K562 (cell line): Measurements from ENCODE around the gene PRXL2B. TPM values are rescaled to one million over a fixed set of nuclear protein-coding genes. Genes with fewer than 3 reads are reported as not detected.

Experiments used
- ATAC-seq: fragments of 200-7000 bp; cut with Tn5 transposase; 3 replicates; pipeline ENCODE4 v1.9.1; 2020; ENCODE audit warnings: moderate library complexity
- BruUV-seq: library from RNA; stranded (reverse); fragments of 400-500 nt; replicated peaks from 2 replicates; lab custom pipeline; 2021; lab: Mats Ljungman, UMichigan
- CTCF ChIA-PET: fragments of 300-600 bp; formaldehyde crosslinking; extraction: SDS; loops from one replicate; lab custom pipeline; 2021; ENCODE audit warnings: low intra/inter-chr PET ratio; lab: Yijun Ruan, JAX
- POLR2A ChIA-PET: fragments of 300-600, 350-650 bp; sonication (Branson Sonifier 250); formaldehyde crosslinking; extraction: SDS; loops from one replicate; lab custom pipeline; 2021; ENCODE audit warnings: antibody characterized with exemption, inconsistent platforms; lab: Yijun Ruan, JAX
- DNase-seq, 4 experiments: peaks; one replicate each; pipeline versions ENCODE4 v3.0.0 to v3.0.0-alpha.2; 2011 to 2018; ENCODE audit warnings: low spot score in 3 of 4, mixed read lengths in 3 of 4; ENCODE audit errors: extremely low read depth in 1 of 4
- FAIRE-seq: peaks from 2 replicates; lab custom pipeline; 2011; peaks lifted over from hg19 to GRCh38; lab: Jason Lieb, UNC
- H2AFZ ChIP-seq: 2 replicates; pipeline ENCODE4 v1.6.0; 2011; ENCODE audit warnings: low read depth, low read length, control low read depth, inconsistent platforms
- H3K27ac ChIP-seq: fragments of 200-600 bp; 3 replicates; pipeline ENCODE4 v1.8.0; 2011; ENCODE audit warnings: low read depth, mild to moderate bottlenecking, control low read depth, inconsistent platforms, low read length, moderate library complexity, mixed read lengths; ENCODE audit errors: extremely low read depth
- H3K27me3 ChIP-seq, 2 experiments: fragments of 300-600 bp in 1 of 2; 2 replicates in 1 of 2; 3 replicates in 1 of 2; pipeline versions ENCODE4 v1.6.0 to v1.8.0; 2011; ENCODE audit warnings: inconsistent platforms in 2 of 2, low read length in 2 of 2, mild to moderate bottlenecking in 1 of 2, mixed read lengths in 1 of 2, moderate library complexity in 1 of 2; ENCODE audit not compliant: control insufficient read depth in 2 of 2, insufficient read depth in 2 of 2
- H3K36me3 ChIP-seq: fragments of 300-600 bp; 3 replicates; pipeline ENCODE4 v1.8.0; 2011; ENCODE audit warnings: mild to moderate bottlenecking, low read length, inconsistent platforms; ENCODE audit not compliant: control insufficient read depth, insufficient read depth
- H3K4me1 ChIP-seq, 2 experiments: fragments of 200-600 bp in 1 of 2; replicated peaks in 1 of 2; 2 replicates in 1 of 2; 3 replicates in 1 of 2; pipeline versions ENCODE4 v1.5.1 to v1.8.0; 2011; ENCODE audit warnings: inconsistent platforms in 2 of 2, low read length in 2 of 2, mild to moderate bottlenecking in 1 of 2, mixed read lengths in 1 of 2, moderate library complexity in 1 of 2; ENCODE audit not compliant: control insufficient read depth in 2 of 2, insufficient read depth in 2 of 2
- H3K4me2 ChIP-seq: 2 replicates; pipeline ENCODE4 v1.6.1; 2011; ENCODE audit warnings: low read length, control low read depth, inconsistent platforms, mixed read lengths; ENCODE audit not compliant: insufficient read depth
- H3K4me3 ChIP-seq: fragments of 200-600 bp; sonication (generic), shearing (Covaris generic); 2 replicates; pipeline ENCODE4 v1.5.1; 2016; ENCODE audit warnings: control low read depth, inconsistent platforms
- H3K79me2 ChIP-seq: fragments of 200-600 bp; 3 replicates; pipeline ENCODE4 v1.8.0; 2011; ENCODE audit warnings: low read length, inconsistent platforms; ENCODE audit not compliant: control insufficient read depth, insufficient read depth
- H3K9ac ChIP-seq, 2 experiments: 2 replicates each; pipeline versions ENCODE4 v1.6.0 to v1.6.1; 2011; ENCODE audit warnings: low read depth in 2 of 2, low read length in 2 of 2, control low read depth in 1 of 2, inconsistent platforms in 1 of 2, mild to moderate bottlenecking in 1 of 2, mixed read lengths in 1 of 2; ENCODE audit not compliant: insufficient read depth in 1 of 2
- H3K9me1 ChIP-seq: one replicate; pipeline ENCODE4 v1.6.0; 2011; ENCODE audit warnings: inconsistent platforms, mild to moderate bottlenecking, low read length, moderate library complexity; ENCODE audit not compliant: control insufficient read depth, insufficient read depth
- H3K9me3 ChIP-seq: replicated peaks from 2 replicates; pipeline ENCODE4 v1.5.1; 2011; ENCODE audit warnings: low read depth, low read length, inconsistent platforms; ENCODE audit not compliant: control insufficient read depth, insufficient read depth
- H4K20me1 ChIP-seq: replicated peaks from 2 replicates; pipeline ENCODE4 v1.6.1; 2011; ENCODE audit warnings: low read length, inconsistent platforms, mixed read lengths; ENCODE audit not compliant: control insufficient read depth, insufficient read depth
- ARID4B ChIP-seq: sonication (generic); formaldehyde crosslinking; IDR thresholded peaks from 2 replicates; pipeline ENCODE4 v1.8.0; 2022; ENCODE audit warnings: mild to moderate bottlenecking, missing genetic modification reagents
- EP300 ChIP-seq: IDR thresholded peaks from 2 replicates; pipeline ENCODE4 v1.6.1; 2012; ENCODE audit warnings: low read length, improper control_type of control experiment
- MAZ ChIP-seq, 2 experiments: fragments of 450-650 bp in 1 of 2; sonication (generic) in 1 of 2; formaldehyde crosslinking; IDR thresholded peaks in 1 of 2; conservative IDR thresholded peaks in 1 of 2; 2 replicates each; pipeline versions ENCODE4 v1.4.0 to v1.5.0; 2020; ENCODE audit warnings: mild to moderate bottlenecking in 1 of 2, missing genetic modification reagents in 1 of 2
- MXD1 ChIP-seq: fragments of 250-450 bp; sonication (Bioruptor Pico); IDR thresholded peaks from 2 replicates; pipeline ENCODE4 v1.8.0; 2021; ENCODE audit warnings: borderline replicate concordance, mild to moderate bottlenecking, moderate library complexity; ENCODE audit not compliant: poor library complexity, severe bottlenecking
- PHF8 ChIP-seq: fragments of 200-600 bp; sonication (generic); IDR thresholded peaks from 2 replicates; pipeline ENCODE4 v1.6.1; 2012; ENCODE audit warnings: mixed run types, mild to moderate bottlenecking, inconsistent platforms, low read length, moderate library complexity, borderline replicate concordance
- PRDM10 ChIP-seq: fragments of 450-650 bp; IDR thresholded peaks from 2 replicates; pipeline ENCODE4 v1.6.1; 2018; ENCODE audit not compliant: partially characterized antibody
- SMAD1 ChIP-seq: fragments of 150-350 bp; IDR thresholded peaks from 2 replicates; pipeline ENCODE4 v1.6.1; 2014; ENCODE audit warnings: low read length, low read depth; ENCODE audit not compliant: partially characterized antibody
- ZNF197 ChIP-seq: fragments of 200-800 bp; sonication (Bioruptor generic); IDR thresholded peaks from 2 replicates; pipeline ENCODE4 v1.6.1; 2016; ENCODE audit warnings: low read depth, missing genetic modification characterization, missing compliant biosample characterization
- ZNF274 ChIP-seq: IDR thresholded peaks from 2 replicates; pipeline ENCODE4 v1.6.1; 2011; ENCODE audit warnings: low read depth, mild to moderate bottlenecking, low read length, moderate library complexity, borderline replicate concordance
- ZNF699 ChIP-seq: fragments of 250-450 bp; sonication (Bioruptor Pico); IDR thresholded peaks from 2 replicates; pipeline ENCODE4 v1.8.0; 2021; ENCODE audit warnings: mild to moderate bottlenecking, moderate library complexity; ENCODE audit not compliant: insufficient replicate concordance
- whole genome bisulfite sequencing: fragments of 100-300 bp; shearing (Covaris generic); methylation state at CpG from one replicate; pipeline ENCODE4 v1.1.6; 2016; ENCODE audit warnings: low coverage, mixed read lengths; ENCODE audit not compliant: insufficient coverage; ENCODE audit errors: missing lambda C conversion rate; 5-methylcytosine and 5-hydroxymethylcytosine counted together
- in situ Hi-C: fragments of 300-500 bp; cut with MboI; formaldehyde crosslinking; loops from 4 replicates; pipeline ENCODE4 v1.15.0; 2018; ENCODE audit warnings: inconsistent platforms, mixed read lengths
- intact Hi-C: fragments of 100-400 bp; cut with micrococcal nuclease; formaldehyde crosslinking; loops from 2 replicates; pipeline ENCODE4 v1.14.2; 2022
- polyA plus RNA-seq, 8 experiments: library from polyadenylated mRNA; depleted of rRNA in 4 of 8; stranded (reverse) in 5 of 8; unstranded in 3 of 8; fragments of >200 nt; fragmentation: Nextera tagmentation in 2 of 8; fragmentation: Illumina TruSeq in 1 of 8; extraction: Ambion mirVana in 2 of 8; extraction: Trizol in 1 of 8; gene quantifications; 2 replicates each; pipeline versions ENCODE4 v1.2.1 to v1.2.3, GENCODE V29; 2011 to 2014; ENCODE audit warnings: inconsistent platforms in 1 of 8, missing spikeins in 1 of 8
- total RNA-seq, 7 experiments: library from RNA; depleted of rRNA in 6 of 7; stranded (reverse); fragments of >200 nt in 6 of 7; fragmentation: Illumina TruSeq in 2 of 7; extraction: Trizol in 2 of 7; gene quantifications; 2 replicates each; pipeline versions ENCODE4 v1.2.1 to v1.2.3, GENCODE V29; 2011 to 2021; ENCODE audit warnings: low replicate concordance in 1 of 7

Gene PRXL2B
- total and polyA plus RNA-seq, 9 of the 15 experiments (the other 6 are each of a cell fraction or from before 2014, with no cell fraction given), result 0.99 to 25.3 (median 11.8) TPM

- in situ Hi-C loops (loop anchor here (25.0 kb wide), 1 partner anchor 357 kb away; the partner anchor contains the start of gene FAAP20), intact Hi-C loops (loop anchor here (10.0 kb wide), 2 partner anchors 101 to 349 kb away; partner anchors contain the start of gene FAAP20)
- no peaks in the 10 kb centered on the region for H3K9me3 ChIP-seq
- ChIA-PET POLR2A (interaction anchor here (0.6 to 1.5 kb wide), 6 partner anchors 15 to 1341 kb away, joined by 3 to 6 read pairs (median 3); partner anchors contain the start of gene PANK4), CTCF (no interaction called here)
- H4K20me1 ChIP-seq, result no peaks in the 10 kb centered on the region; the same call in 1 of the 2 replicates
- no peak overlapping the region for H3K4me3 ChIP-seq
- H2AFZ ChIP-seq, result peak overlapping the region; percentile 75
- WGBS, result 29% methylated on average over 26 of the region's 26 CpGs
- no peaks in the 10 kb centered on the region for H3K36me3 ChIP-seq
- H3K27ac ChIP-seq, result peak overlapping the region; percentile 78
- DNase-seq (peak in 2 of 4 experiments; percentile 54 to 74), FAIRE-seq (peak; percentile 82), ATAC-seq (no peak)
- H3K9ac ChIP-seq, result peak overlapping the region; percentile 47 to 90
- H3K4me1 ChIP-seq, result peaks cover 75 to 99% of the 10 kb centered on the region in 2 experiments
- peak overlapping the region; percentile 82 for H3K4me2 ChIP-seq
- no TSS peak for BruUV-seq
- H3K79me2 ChIP-seq, result peaks cover 9% of the 10 kb centered on the region; the same call in 1 of the 3 replicates
- H3K9me1 ChIP-seq, result peaks cover 7% of the 10 kb centered on the region
- H3K27me3 ChIP-seq, result no peaks in the 10 kb centered on the region
- TF ChIP-seq MXD1 (CRISPR knock-in tag) (no peak), ZNF699 (CRISPR knock-in tag) (no peak), SMAD1 (no peak), EP300 (no peak), PRDM10 (peak; percentile 54), ZNF274 (no peak), ARID4B (CRISPR knock-in tag) (no peak), MAZ (CRISPR knock-in tag; conservative IDR thresholded peaks at IDR 0.05 in 1 of 2, IDR thresholded peaks at IDR 0.05 in 1 of 2) (peak in 1 of 2 experiments; percentile 43; a peak in 2 of 4 replicates), ZNF197 (peak; percentile 55), PHF8 (peak; percentile 10; the same call in 1 of the 2 replicates)
These were observed 42.3 kb upstream of the PRXL2B start for GRCh38 chr1:2544093-2544874.
